Hematopoietic multipotent progenitor cell treated with erythropoietin and hydrocortisone succinate and interleukin-3 and kit ligand, for 4 days (in vitro differentiated cells): ENCODE data around the gene MUC4.
"Not testable (repeated sequence)": the region's sequence is repeated elsewhere in the genome, so short reads cannot be mapped to it uniquely, and the experiment has no call there.

ENCODE experiments used
- DNase-seq: peaks from one replicate; pipeline ENCODE4 v3.0.0-alpha.2; 2015

The MUC4 gene

DNA sequence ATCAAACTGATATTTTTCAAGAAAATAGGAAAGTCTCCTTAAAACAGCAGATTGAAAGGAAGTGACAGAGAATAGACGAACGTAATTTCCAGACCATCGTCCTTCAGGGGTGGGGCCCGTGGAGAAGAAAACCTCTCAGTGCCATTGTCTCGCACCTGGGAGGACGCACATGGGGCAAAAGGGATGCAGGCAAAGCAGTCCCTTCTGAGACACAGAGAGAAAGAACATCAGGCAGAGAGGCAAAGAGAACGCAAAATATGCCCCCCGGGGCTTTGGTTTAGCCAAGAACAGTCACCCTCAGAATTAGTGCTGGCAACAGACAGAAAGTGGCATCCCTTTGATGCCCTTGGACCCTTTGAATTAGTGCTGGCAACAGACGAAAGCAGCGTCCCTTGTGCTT is 53.9 kb downstream of the MUC4 start:
- DNase-seq: no peak

GRCh38 chr3:195757438-195757770 is 54.3 kb downstream of the MUC4 start:
- DNase-seq: no peak

GRCh38 chr3:195755791-195756676 is 55.7 kb downstream of the MUC4 start:
- peak; percentile 18 for DNase-seq

- no peak for DNase-seq
These were observed 56.3 kb downstream of the MUC4 start for GRCh38 chr3:195755391-195755790.

DNA sequence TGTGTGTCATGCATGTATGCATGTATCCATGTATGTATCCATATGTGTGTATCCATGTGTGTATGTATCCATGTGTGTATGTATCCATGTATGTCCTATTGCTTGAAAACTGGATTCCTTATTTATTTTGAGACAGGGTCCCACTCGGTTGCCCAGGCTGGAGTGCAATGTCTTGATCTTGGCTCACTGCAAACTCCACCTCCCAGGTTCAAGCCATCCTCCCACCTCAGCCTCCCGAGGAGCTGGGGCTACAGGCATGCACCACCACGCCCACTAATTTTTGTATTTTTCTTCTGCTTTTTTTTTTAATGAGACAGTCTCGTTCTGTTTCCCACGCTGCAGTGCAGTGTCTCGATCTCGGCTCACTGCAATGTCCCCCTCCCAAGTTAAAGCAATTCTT is 56.8 kb downstream of the MUC4 start:
- DNase-seq: no peak

GRCh38 chr3:195754141-195754540 is 57.6 kb downstream of the MUC4 start:
- no peak for DNase-seq

GRCh38 chr3:195753581-195753980 is 58.1 kb downstream of the MUC4 start:
- DNase-seq: no peak

DNA sequence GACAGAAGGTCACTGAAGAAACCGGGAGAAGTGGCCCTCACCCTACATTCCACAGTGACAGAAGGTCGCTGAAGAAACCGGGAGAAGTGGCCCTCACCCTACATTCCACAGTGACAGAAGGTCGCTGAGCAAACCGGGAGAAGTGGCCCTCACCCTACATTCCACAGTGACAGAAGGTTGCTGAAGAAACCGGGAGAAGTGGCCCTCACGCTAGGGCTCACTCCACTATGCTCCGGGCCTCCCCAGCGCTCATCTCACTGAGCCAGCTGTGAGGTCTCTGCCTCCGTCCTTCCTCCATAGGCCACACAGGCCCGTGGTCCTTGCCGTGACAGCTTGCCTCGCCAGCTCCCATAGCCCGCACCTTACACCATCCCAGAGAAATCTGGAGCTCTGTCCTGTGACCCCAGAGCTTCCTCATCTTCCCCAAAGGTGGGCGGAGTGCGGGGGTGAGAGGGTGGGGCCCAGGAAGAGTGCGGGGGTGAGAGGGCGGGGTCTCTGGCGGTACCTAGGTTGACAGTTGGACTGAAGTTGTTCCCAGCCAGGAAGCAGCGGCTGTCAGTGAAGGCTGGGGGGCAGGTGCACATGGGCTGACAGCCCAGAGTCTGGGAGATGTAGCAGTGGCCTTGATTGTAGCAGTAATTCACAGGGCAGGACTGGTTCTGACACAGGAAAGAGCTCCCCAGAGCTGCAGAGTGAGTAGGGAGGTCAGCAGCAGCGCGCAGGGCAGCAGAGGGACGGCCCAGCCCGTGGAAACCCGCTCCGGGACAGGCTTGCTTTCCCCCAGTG is 59.0 kb downstream of the MUC4 start:
- DNase-seq: no peak

DNA sequence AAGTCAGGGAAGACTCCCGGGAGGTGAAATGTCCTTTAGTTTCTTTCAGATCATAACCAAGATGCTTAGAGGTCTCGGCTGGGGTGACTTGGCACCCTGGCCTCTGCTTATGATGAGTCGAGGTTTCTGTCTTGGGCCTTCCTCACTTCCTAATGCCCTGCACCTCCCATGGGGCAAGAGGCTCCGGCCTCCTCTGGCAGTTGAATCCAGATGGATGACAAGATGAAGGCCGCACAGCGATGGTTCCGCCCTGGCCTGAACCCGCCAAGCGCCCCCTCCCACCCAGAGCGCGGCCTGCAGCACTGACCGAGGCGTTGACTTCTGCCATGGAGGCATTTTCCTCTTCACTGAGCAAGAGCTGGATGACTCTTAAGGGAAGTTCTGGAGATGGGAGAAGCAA is 59.7 kb downstream of the MUC4 start:
- DNase-seq: no peak

GRCh38 chr3:195751560-195751959 is 60.2 kb downstream of the MUC4 start:
- DNase-seq: no peak

DNA sequence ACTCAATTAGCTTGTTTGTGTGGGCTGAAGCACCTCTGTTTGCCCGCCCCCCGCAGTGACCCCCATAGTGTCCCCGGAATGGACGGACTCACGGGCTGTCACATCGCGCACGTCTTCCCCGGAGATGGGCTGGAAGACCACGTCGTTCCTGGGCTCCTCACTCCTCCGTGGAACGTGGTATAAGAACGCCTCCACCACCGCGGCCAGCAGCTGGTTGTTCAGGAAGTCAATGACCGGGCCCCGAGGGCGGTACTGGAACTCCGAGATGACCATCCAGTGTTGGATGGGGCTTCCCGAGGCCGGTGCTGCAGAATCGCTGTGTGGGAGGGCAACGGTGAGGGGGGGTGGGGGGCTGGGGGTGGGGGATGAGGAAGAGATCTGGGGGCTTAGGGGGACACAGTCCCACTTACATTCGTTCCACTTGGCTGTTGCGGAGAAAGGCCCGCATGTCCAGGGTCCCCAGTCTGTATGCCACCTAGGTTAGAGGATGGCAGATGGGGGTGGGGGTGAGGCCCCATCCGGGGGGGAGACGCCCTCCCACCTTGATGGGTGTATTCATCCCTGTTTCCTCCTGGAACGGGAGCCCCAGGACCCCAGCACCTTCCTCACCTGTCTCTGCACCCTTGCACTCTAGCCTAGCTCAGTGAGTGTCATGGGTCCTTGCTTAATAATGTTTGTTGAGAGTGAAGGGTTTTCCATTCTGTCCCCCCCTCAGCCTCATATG is 60.8 kb downstream of the MUC4 start:
- no peak for DNase-seq

DNA sequence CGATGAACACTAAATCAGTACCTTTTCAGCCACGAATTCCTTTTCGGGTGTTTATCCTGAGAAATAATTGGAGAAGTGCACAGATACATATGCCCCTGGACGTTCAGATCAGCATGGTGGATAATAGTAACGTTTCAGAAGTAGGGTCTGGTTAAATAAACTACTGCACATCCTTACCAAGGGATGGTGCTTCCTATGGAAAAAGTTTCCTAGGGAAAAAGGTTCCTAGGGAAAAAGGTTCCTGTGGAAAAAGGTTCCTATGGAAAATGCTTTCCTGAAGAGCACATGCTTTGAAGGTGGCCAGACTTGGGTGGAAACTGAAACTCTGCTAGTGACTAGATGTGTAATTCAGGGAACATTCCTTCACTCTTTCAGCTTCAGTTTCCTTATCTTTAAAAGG is 62.6 kb downstream of the MUC4 start:
- not testable (repeated sequence) for DNase-seq

GRCh38 chr3:195748661-195749060 is 63.1 kb downstream of the MUC4 start:
- no peak for DNase-seq

- DNase-seq: no peak
These were observed 65.0 kb downstream of the MUC4 start for GRCh38 chr3:195746751-195747150.

DNA sequence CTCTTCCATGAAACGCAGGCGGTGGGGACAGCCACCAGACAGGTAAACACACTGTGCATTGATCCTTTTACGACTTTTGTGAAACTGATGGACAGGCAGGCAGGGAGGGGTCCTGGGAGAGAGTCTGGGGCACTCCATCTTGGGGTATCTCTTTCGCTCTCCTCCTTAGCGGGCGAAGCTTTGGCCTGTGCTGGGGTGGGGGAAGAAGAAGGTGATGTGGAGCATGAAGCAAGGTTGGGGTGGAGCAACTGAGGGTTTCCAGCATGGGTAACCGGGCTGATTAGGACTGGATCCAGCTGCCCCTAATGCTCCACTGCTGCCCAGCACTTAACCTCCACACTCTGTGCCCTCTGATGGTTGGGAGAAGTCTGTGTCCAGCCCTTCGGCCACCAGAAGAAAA is 65.4 kb downstream of the MUC4 start:
- DNase-seq: no peak

GRCh38 chr3:195744437-195744836 is 67.3 kb downstream of the MUC4 start:
- no peak for DNase-seq

DNA sequence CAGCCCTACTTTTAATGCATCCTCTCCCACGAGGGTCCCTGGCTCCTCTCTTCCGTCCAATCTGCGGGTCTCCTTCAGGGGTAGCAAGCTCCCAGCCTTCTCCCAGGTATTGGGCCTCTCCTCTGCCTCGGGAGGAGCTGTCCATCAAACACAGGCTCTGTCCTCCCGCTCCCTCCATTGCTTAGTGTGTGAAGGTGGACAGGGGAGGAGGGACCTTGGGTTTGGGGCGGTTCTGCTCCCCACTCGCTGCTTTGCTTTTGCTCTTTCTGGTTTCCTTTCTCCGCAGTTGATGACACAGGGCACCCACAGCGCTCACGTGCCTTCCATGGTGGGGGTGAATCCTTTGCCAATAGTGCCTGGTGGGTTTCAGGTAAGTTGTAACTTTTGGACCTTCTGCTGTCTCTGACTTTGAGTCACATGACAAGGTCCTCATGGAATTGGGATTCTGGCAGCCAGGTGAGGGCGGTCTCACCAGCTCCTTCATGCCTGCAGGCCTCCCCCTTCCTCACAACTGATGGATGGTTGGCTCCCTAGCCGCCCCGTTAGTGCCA is 72.1 kb downstream of the MUC4 start:
- no peak for DNase-seq

DNA sequence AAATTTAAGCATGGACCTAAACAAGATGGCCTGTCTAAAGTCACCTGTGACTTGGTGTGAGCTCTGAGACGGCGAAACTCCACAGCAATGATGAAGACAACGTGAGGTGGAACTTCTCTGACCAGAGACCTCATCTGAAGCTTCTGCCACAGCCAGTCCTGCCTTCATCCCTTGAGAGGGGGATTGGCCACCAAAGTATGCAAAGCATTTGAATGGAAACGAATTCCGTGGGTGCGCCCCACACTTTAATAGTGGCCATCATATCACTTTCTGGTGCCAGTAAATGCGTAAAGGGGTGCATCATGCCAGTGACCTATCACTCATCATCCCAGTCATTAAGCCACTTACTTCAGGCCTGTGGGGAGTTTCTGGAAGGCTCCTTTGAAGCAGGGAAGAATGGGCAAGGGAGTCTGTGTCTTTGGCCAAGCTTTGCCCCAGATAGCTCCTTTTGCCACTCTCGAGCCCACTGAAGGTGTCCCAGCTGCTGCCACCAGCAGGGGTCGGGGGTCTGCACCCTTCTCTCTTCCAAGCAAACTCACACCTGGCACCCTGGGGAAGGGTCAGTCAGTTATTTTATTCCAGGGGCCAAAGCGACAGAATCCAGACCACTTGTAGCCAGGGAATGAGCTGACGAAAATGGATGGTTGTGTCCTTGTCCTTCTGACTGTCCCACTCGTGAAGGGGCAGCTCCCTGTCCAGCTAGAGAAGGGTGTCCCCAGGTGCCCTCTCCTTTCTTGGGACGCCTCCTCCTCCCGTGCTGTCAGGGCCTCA is 73.3 kb downstream of the MUC4 start:
- no peak for DNase-seq

GRCh38 chr3:195737782-195738181 is 73.9 kb downstream of the MUC4 start:
- not testable (repeated sequence) for DNase-seq

DNA sequence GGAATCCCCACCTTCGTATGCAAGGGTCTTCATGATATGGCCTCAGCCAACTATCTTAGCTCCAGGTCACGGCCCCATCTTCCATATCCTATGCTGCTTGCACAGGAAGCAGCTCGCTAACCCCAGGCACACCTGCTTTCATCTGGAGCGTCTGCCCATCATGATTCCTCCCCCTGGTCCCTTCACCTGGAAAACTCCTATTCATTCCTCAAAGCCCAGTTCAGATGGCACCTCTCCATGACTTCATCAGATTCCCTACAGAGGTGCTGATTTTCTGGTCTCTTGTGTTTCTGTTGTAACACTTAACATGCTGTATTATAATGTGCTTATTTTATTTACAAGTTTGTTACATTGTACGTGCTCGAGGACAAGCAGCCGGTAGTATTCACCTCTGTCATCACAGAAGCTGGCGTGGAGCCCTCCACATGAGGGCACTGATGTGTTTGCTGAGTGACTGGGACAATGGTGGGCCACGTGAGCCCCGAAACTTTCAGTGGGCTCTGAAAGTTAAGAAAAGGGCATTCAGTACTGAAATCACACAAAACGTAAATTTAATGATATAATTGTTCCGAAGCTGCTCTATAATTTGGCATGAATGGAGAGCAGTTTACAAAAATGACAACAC is 74.8 kb downstream of the MUC4 start:
- DNase-seq: no peak

- DNase-seq: no peak
These were observed 76.6 kb downstream of the MUC4 start for GRCh38 chr3:195735036-195735695.
